AG09309 (cell line): ENCODE results near the gene PPFIBP2.

Source experiments
- DNase-seq: peaks from one replicate; pipeline ENCODE4 v3.0.0-alpha.2; 2010; ENCODE audit warnings: low read depth
- H3K4me3 ChIP-seq: 2 replicates; pipeline ENCODE4 v1.5.1; 2011; ENCODE audit warnings: mild to moderate bottlenecking, low read depth, low read length, moderate library complexity; ENCODE audit not compliant: control insufficient read depth
- CTCF ChIP-seq: IDR thresholded peaks from 2 replicates; pipeline ENCODE4 v1.5.1; 2011; ENCODE audit warnings: mild to moderate bottlenecking, low read depth, low read length, inconsistent platforms; ENCODE audit not compliant: insufficient read depth, control insufficient read depth; ENCODE audit errors: missing control alignments

PPFIBP2 gene

DNA sequence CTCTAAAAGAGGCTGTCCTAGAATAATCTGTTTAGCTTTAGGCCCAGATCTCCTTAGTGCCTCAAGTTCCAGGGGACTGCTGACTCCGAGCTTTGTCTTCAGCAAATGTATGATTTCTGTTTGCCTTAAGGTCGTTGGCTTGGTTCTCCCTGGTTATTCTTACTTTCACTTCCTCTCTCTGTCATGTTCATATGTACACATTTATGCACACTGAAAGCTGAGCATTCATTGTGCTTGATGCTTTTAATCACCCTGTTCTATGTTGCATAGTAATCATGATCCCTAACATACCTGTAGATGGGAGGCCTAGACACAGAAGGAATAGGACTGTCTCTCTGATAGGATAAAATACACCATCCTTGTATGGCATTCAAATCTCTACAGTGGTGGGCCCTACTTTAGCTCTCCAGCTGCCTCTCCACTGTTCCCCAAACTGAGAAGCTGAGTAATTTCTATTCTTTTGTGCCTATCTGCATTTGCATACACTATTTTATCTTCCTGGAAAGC is 7.2 kb downstream of the PPFIBP2 start:
- TF ChIP-seq CTCF = no peak
- no peak overlapping the region for H3K4me3 ChIP-seq
- DNase-seq = no peak

DNA sequence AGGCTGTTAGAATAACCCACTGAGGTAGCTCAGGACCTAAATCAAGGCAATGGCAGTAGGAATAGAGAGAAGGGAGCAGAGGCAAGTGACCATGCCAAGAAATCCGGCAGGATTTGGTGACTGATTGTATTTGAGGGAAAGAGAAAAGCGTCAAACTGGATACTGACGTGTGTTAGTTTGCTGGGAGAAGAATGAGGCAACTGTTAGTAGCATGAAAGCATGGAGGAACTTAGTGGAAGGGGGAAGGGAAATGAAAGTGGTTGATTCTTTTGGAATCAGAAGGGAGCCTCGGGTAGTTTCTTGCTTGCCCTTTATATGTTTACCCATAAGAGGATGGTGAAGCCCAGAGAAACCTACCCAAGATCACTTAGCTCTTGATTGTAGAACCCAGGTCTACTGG is 8.3 kb downstream of the PPFIBP2 start:
- no peak overlapping the region for H3K4me3 ChIP-seq
- TF ChIP-seq CTCF = no peak
- DNase-seq = no peak

DNA sequence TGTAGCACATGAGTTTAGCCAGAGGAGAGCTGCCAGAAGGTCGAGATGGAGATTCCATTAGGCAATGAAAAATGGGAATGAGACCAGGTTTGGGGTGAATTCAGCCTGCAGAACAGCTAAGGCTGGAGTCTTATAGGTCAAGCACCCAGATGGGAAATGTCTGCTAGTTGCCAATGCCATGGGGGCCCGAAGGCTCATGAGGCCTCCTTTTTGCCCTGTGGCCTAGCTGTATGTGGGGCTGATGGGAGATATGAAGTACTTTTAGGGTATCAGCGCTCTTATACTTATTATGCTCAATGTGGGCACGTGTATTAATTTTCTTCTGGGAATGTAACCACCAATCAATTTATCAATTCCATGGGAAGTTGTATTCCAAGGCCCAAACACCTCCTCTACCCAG is 8.7 kb downstream of the PPFIBP2 start:
- H3K4me3 ChIP-seq = no peak overlapping the region
- TF ChIP-seq CTCF = no peak
- no peak for DNase-seq

GRCh38 chr11:7523416-7524210 is 9.8 kb downstream of the PPFIBP2 start:
- TF ChIP-seq CTCF = no peak
- no peak for DNase-seq
- no peak overlapping the region for H3K4me3 ChIP-seq

GRCh38 chr11:7524462-7525235 is 10.8 kb downstream of the PPFIBP2 start:
- no peak for TF ChIP-seq CTCF
- no peak for DNase-seq
- no peak overlapping the region for H3K4me3 ChIP-seq

DNA sequence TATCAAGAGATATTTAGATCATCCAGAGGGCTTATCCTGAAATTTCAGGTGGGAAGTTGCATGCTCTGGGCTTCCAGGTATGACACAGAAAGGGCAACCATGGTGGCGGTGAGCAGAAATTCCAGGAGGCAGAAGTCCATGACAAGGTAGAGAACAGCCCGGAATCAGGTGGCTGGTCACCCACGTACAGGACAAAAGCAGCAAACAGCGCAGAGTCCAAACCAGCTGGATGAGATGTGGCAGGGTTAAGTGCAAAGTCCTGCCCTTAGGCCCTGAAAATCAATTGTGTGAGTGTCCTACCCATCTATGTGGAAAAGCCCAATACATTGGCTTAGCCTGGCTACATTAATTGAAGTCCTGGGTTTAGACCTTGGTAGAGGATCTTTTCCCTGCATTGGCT is 11.6 kb downstream of the PPFIBP2 start:
- no peak for DNase-seq
- no peak for TF ChIP-seq CTCF
- H3K4me3 ChIP-seq = no peak overlapping the region
